ENCODE measurements around the gene COPS8.

COPS8 gene

GRCh38 chr2:237118025-237118424 lies 32.3 kb downstream of the COPS8 start:
- Histone ChIP-seq H3K27ac (no peak overlapping the region), H3K4me1 (ENCODE audit: control insufficient read depth in 1 of 2, insufficient read depth in 1 of 2, low read depth in 1 of 2, low read length in 1 of 2) (no peaks in the 10 kb centered on the region), H3K36me3 (no peaks in the 10 kb centered on the region), H3K27me3 (peaks cover 6% of the 10 kb centered on the region), H3K4me3 (ENCODE audit: low read depth in 1 of 2, low read length in 1 of 2) (no peak overlapping the region), H3K9me3 (no peaks in the 10 kb centered on the region)
- TF ChIP-seq, protein P1, sequence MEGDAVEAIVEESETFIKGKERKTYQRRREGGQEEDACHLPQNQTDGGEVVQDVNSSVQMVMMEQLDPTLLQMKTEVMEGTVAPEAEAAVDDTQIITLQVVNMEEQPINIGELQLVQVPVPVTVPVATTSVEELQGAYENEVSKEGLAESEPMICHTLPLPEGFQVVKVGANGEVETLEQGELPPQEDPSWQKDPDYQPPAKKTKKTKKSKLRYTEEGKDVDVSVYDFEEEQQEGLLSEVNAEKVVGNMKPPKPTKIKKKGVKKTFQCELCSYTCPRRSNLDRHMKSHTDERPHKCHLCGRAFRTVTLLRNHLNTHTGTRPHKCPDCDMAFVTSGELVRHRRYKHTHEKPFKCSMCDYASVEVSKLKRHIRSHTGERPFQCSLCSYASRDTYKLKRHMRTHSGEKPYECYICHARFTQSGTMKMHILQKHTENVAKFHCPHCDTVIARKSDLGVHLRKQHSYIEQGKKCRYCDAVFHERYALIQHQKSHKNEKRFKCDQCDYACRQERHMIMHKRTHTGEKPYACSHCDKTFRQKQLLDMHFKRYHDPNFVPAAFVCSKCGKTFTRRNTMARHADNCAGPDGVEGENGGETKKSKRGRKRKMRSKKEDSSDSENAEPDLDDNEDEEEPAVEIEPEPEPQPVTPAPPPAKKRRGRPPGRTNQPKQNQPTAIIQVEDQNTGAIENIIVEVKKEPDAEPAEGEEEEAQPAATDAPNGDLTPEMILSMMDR (IDR thresholded peaks at IDR 0.05), result no peak

GRCh38 chr2:237118561-237119155 lies 33.0 kb downstream of the COPS8 start:
- H3K9me3 ChIP-seq, result no peaks in the 10 kb centered on the region
- H3K4me3 ChIP-seq (ENCODE audit: low read depth in 1 of 2, low read length in 1 of 2), result no peak overlapping the region
- no peak overlapping the region for H3K27ac ChIP-seq
- peaks cover 6% of the 10 kb centered on the region for H3K27me3 ChIP-seq
- TF ChIP-seq, protein P1 (IDR thresholded peaks at IDR 0.05), result no peak
- no peaks in the 10 kb centered on the region for H3K4me1 ChIP-seq (ENCODE audit: control insufficient read depth in 1 of 2, insufficient read depth in 1 of 2, low read depth in 1 of 2, low read length in 1 of 2)
- no peaks in the 10 kb centered on the region for H3K36me3 ChIP-seq

DNA sequence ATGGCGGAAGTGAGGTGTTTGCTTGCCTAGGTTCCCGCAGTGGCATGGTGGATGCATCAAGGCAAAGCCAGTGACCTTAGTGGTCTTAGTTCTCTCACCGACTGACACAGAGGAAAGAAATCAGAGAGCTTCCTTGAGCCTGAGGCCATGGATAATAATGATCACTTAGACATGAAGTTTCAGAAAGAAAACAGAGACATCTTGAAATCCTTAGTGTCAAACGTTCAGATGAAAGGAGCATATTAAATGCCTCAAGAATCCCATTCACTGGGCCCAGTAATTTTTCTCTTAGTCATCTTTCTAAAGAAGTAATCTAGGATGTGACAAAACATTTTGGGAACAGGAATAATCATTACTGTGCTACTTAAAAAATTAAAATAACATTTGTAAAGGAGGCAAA lies 35.2 kb downstream of the COPS8 start:
- Histone ChIP-seq H3K27me3 (peaks cover 6% of the 10 kb centered on the region), H3K4me3 (ENCODE audit: low read depth in 1 of 2, low read length in 1 of 2) (no peak overlapping the region), H3K4me1 (ENCODE audit: control insufficient read depth in 1 of 2, insufficient read depth in 1 of 2, low read depth in 1 of 2, low read length in 1 of 2) (no peaks in the 10 kb centered on the region), H3K9me3 (no peaks in the 10 kb centered on the region), H3K27ac (no peak overlapping the region), H3K36me3 (no peaks in the 10 kb centered on the region)
- TF ChIP-seq, protein P1 (IDR thresholded peaks at IDR 0.05), result no peak

DNA sequence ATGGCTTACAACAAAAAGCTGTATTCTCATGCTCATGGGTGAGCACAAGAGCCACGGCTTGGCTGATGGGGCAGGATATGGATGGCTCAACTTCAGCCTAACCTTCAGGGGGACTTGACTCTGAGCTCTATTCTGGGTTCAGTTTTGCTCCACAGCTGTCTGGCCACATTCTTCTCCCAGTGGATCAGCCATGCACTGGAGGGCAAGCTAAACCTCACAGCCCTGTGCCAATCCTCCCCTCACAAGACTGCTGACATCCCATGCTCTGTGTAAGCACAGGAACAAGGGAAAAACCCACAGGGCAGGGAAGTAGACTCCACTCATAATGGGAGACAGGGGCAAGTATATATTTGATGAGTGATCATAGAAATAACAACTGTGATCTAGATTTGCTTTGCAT lies 35.6 kb downstream of the COPS8 start:
- Histone ChIP-seq H3K9me3 (no peaks in the 10 kb centered on the region), H3K4me1 (ENCODE audit: control insufficient read depth in 1 of 2, insufficient read depth in 1 of 2, low read depth in 1 of 2, low read length in 1 of 2) (no peaks in the 10 kb centered on the region), H3K4me3 (ENCODE audit: low read depth in 1 of 2, low read length in 1 of 2) (no peak overlapping the region), H3K27me3 (peaks cover 6% of the 10 kb centered on the region), H3K27ac (no peak overlapping the region), H3K36me3 (no peaks in the 10 kb centered on the region)
- TF ChIP-seq, protein P1 (IDR thresholded peaks at IDR 0.05), result no peak

DNA sequence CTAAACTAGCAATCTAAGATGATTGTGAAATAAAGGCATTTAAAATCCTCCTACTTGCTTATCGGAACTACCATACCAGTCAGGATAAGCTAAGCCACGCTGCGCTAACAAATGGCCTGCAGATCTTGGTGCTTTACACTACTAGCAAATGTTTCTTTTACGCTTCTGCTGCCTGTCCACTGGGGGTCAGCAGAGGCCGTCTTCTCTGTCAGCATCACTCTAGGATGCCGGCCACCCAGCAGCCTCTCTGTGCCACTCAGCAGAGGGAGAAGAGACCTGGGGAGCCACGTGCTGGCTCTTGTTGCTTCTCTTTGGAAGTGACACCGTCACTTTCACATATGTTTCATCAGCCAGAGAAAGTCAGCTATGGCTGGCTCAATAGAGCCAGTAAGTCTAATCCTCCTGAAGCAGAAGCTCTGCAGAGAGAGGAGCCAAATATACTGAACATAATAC lies 36.6 kb downstream of the COPS8 start:
- Histone ChIP-seq H3K9me3 (no peaks in the 10 kb centered on the region), H3K4me1 (ENCODE audit: control insufficient read depth in 1 of 2, insufficient read depth in 1 of 2, low read depth in 1 of 2, low read length in 1 of 2) (no peaks in the 10 kb centered on the region), H3K27me3 (peaks cover 4% of the 10 kb centered on the region), H3K4me3 (ENCODE audit: low read depth in 1 of 2, low read length in 1 of 2) (no peak overlapping the region), H3K27ac (no peak overlapping the region), H3K36me3 (no peaks in the 10 kb centered on the region)
- TF ChIP-seq, protein P1 (IDR thresholded peaks at IDR 0.05), result no peak

All from neutrophil (primary cell).